ENCODE results near the gene NXNL1. TPM values are rescaled to one million over a fixed set of nuclear protein-coding genes. Genes with fewer than 3 reads are reported as not detected.
"Not testable (repeated sequence)": the region's sequence is repeated elsewhere in the genome, so short reads cannot be mapped to it uniquely, and the experiment has no call there.

The NXNL1 gene
- polyA plus RNA-seq, 5 donors = 0.11 to 0.26 TPM; not detected in 3

GRCh38 chr19:17487284-17488121, 26.8 kb upstream of the NXNL1 start:
- no peak for DNase-seq

- no peak for DNase-seq
Measured at GRCh38 chr19:17486545-17487240, 26.0 kb upstream of the NXNL1 start.

GRCh38 chr19:17484520-17485185, 23.9 kb upstream of the NXNL1 start:
- DNase-seq = no peak

- DNase-seq = no peak
Measured at GRCh38 chr19:17483605-17484002, 22.9 kb upstream of the NXNL1 start.

- DNase-seq = no peak
Measured at GRCh38 chr19:17482877-17483604, 22.3 kb upstream of the NXNL1 start.

GRCh38 chr19:17481986-17482385, 21.3 kb upstream of the NXNL1 start:
- no peak for DNase-seq

- no peak for DNase-seq
Measured at GRCh38 chr19:17479325-17479791, 18.6 kb upstream of the NXNL1 start.

- DNase-seq = peak in 1 of 2 donors; percentile 51
Measured at GRCh38 chr19:17475541-17476115, 14.9 kb upstream of the NXNL1 start.

- DNase-seq = not testable (repeated sequence)
Measured at GRCh38 chr19:17475011-17475540, 14.3 kb upstream of the NXNL1 start.

GRCh38 chr19:17473041-17473440, 12.3 kb upstream of the NXNL1 start:
- DNase-seq = no peak

- no peak for DNase-seq
Measured at GRCh38 chr19:17471410-17472125, 10.8 kb upstream of the NXNL1 start.

GRCh38 chr19:17470068-17470841, 9.5 kb upstream of the NXNL1 start, which contains the start of gene SLC27A1:
Gene SLC27A1 (plus strand): TSS chr19:17470524. CDS start chr19:17470541, 17 bp downstream.
- peak; percentile 99 for DNase-seq

- peak; percentile 93 to 96 for DNase-seq
Measured at GRCh38 chr19:17469481-17470067, 8.8 kb upstream of the NXNL1 start.

GRCh38 chr19:17469092-17469480, 8.4 kb upstream of the NXNL1 start:
- DNase-seq = no peak

- DNase-seq = no peak
Measured at GRCh38 chr19:17468302-17469091, 7.8 kb upstream of the NXNL1 start.

GRCh38 chr19:17467471-17468301, 7.0 kb upstream of the NXNL1 start:
- DNase-seq = no peak

- no peak for DNase-seq
Measured at GRCh38 chr19:17466487-17466850, 5.7 kb upstream of the NXNL1 start.
